Uterus (tissue), 2 donors: ENCODE results near the gene CYYR1.

ENCODE experiments used
- POLR2A ChIP-seq, 2 donors: fragments of 450-650 bp; IDR thresholded peaks; one replicate each; pipeline ENCODE4 v1.6.1; 2016; ENCODE audit warnings: antibody characterized with exemption in 2 of 2, mild to moderate bottlenecking in 1 of 2, moderate library complexity in 1 of 2
- TF ChIP-seq, protein P1 (sequence below), 4 experiments: fragments of 200-600 bp in 2 of 4; fragments of 450-650 bp in 2 of 4; sonication (generic) in 2 of 4; IDR thresholded peaks; one replicate each; pipeline ENCODE4 v1.5.1; 2016 to 2019; ENCODE audit warnings: antibody characterized with exemption in 4 of 4, mild to moderate bottlenecking in 2 of 4, moderate library complexity in 1 of 4

DNA sequence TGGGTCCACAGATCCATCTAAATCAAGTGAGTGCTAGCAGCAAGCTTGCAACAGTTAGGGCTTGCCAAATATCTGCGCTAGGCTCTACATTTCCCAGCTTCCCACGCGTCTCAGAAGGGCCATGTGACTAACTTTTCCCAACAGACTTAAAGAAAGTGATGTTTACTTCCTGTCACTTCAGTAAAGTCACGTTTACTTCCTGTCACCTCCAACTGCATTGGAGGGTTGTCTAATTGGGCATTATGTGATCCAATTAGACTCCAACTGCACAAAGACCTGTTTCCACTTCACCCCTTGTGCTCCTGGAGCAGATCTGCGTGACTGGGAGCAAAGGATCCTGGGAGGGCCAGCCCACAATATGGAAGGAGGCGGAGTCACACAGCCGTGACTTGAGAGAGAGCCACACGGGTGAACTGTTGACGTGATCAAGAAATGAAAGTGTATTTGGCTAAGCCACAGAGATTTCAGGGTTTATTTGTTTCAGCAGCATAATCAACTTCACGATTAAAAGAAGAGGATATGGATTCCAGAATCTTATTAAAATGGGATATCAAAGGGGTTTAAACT is 77.7 kb downstream of the CYYR1 start:
- TF ChIP-seq, protein P1, sequence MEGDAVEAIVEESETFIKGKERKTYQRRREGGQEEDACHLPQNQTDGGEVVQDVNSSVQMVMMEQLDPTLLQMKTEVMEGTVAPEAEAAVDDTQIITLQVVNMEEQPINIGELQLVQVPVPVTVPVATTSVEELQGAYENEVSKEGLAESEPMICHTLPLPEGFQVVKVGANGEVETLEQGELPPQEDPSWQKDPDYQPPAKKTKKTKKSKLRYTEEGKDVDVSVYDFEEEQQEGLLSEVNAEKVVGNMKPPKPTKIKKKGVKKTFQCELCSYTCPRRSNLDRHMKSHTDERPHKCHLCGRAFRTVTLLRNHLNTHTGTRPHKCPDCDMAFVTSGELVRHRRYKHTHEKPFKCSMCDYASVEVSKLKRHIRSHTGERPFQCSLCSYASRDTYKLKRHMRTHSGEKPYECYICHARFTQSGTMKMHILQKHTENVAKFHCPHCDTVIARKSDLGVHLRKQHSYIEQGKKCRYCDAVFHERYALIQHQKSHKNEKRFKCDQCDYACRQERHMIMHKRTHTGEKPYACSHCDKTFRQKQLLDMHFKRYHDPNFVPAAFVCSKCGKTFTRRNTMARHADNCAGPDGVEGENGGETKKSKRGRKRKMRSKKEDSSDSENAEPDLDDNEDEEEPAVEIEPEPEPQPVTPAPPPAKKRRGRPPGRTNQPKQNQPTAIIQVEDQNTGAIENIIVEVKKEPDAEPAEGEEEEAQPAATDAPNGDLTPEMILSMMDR (IDR thresholded peaks at IDR 0.05): no peak
- no peak for TF ChIP-seq POLR2A (IDR thresholded peaks at IDR 0.05)
